ENCODE measurements around the gene JAK1.
A peak's percentile ranks its signal among the peaks of the same experiment; 100 is the strongest.
"Not testable (repeated sequence)": the region's sequence is repeated elsewhere in the genome, so short reads cannot be mapped to it uniquely, and the experiment has no call there.

The JAK1 gene

GRCh38 chr1:65002508-65003315, 36.4 kb upstream of the JAK1 start:
- no peak for TF ChIP-seq CTCF (IDR thresholded peaks at IDR 0.05; ENCODE audit: extremely low read depth, missing control alignments)
- DNase-seq (ENCODE audit: low spot score): peak; percentile 64

- no peak for TF ChIP-seq CTCF (IDR thresholded peaks at IDR 0.05; ENCODE audit: extremely low read depth, missing control alignments)
- no peak for DNase-seq (ENCODE audit: low spot score)
These were observed 35.8 kb upstream of the JAK1 start for GRCh38 chr1:65002156-65002507.

DNA sequence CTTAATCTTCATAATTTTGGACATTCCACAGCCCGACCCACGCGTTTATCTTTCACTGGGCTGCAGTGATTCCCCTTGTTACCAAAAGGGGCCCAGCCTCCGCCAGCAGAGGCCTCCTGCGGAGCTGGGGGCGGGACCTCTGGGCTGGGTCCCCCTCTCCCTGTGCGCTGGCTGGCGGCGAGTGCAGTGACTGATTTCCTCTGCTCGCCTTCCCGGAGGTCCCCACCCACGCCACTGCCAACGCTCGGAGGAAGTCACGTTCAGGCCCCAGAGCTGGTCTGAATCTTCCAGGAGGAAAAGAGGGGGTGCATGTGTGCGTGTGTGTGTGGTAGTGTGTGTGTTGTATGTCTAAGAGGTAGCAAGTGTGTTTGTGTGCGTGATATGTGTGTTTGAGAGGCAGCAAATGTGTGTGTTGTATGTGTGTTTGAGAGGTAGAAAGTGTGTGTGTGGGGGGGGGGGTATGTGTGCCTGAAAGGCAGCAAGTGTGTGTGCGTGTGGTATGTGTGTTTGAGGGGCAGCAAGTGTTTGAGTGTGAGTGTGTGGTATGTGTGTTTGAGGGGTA, 35.0 kb upstream of the JAK1 start:
- TF ChIP-seq CTCF (IDR thresholded peaks at IDR 0.05; ENCODE audit: extremely low read depth, missing control alignments): no peak
- peak; percentile 78 for DNase-seq (ENCODE audit: low spot score)

- not testable (repeated sequence) for DNase-seq (ENCODE audit: low spot score)
These were observed 32.1 kb upstream of the JAK1 start for GRCh38 chr1:64998425-64998948.

DNA sequence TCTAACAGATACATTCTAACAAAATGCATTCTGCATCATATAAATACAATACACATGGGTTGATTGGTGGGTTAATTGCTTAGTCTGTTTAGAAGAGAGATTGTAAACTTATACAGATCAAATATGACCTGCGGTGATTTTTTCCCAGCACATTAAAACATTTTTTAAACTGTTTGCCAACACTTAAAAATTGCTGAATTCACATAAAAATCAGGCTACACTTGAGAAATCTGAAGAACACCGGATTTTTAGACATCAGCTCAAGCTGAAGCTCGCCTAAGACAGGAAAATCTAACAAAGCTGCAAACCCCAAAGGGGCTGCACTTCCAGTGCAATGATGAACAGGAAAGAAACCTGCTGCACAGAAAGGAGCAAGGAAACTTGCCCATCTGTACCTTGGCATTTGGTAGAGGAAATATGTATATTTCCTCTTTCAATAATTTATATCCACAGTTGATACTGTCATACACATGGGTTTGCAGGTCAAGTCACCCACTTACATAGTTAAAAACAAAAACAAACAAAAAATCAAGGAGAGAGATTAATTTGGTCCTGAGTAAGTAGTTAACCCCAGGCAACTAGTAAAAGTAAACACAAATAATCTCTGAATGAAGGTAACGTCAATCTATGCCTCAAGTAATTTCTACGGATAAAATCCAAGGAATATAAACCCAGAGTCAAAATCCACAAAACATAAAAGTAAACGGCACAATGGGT, 30.4 kb upstream of the JAK1 start:
- TF ChIP-seq CTCF (IDR thresholded peaks at IDR 0.05; ENCODE audit: extremely low read depth, missing control alignments): no peak
- no peak for DNase-seq (ENCODE audit: low spot score)

GRCh38 chr1:64995316-64995715, 29.0 kb upstream of the JAK1 start:
- no peak for DNase-seq (ENCODE audit: low spot score)
- TF ChIP-seq CTCF (IDR thresholded peaks at IDR 0.05; ENCODE audit: extremely low read depth, missing control alignments): no peak

DNA sequence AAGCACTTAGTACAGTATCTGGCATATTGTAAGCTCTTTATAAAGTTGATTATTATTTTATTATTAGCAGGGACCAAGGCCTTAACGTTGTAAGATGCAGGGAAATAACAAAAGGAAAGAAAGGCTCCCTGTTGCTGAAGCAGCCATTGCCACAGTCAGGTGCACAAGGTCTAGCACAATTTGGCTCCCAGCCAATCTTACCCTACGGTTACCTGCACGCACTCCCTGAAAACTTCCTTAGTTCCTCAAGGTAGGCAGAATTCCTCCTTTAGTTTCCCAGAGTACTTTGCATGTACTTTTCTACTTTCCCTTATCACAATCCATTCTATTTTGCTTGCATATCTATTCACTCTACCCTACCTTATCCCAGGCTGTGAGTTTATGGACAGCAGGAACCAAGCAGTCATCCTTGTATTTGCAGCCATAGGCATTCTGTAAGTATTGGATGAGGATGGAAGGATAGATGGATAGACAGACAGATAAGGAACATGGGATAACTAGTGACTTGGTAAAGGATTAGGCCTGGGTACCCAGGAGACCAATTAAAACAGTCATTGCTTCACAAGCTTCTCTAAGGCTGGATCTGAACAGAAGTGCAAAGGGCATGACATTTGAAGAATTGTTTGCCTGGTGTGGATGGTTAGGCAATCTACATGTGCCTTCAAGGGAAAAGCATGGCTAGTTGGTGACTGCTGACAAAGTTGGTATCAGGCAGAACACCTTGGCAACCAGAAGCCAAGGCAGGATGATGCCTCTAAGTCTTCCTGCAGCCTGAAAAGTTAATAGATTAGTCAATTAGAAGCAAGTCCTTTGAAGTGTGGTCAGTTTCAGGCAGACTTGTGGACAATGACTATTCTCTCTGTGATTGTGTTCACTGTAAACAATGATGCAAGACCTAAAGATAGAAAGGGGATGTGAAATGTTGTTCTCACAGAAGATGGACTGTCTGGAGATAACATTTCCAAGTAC, 20.8 kb upstream of the JAK1 start:
- peak; percentile 67 for DNase-seq (ENCODE audit: low spot score)
- no peak for TF ChIP-seq CTCF (IDR thresholded peaks at IDR 0.05; ENCODE audit: extremely low read depth, missing control alignments)
